Neural cell (in vitro differentiated cells): Measurements from ENCODE around the gene ZNF79.
"Not testable (repeated sequence)": the region's sequence is repeated elsewhere in the genome, so short reads cannot be mapped to it uniquely, and the experiment has no call there.

Source experiments
- MXI1 ChIP-seq: fragments of 450-650 bp; conservative IDR thresholded peaks from 2 replicates; pipeline ENCODE4 v1.6.1; 2014; ENCODE audit warnings: antibody characterized with exemption, mild to moderate bottlenecking; ENCODE audit not compliant: poor library complexity, severe bottlenecking
- TF ChIP-seq, protein P1 (sequence below): fragments of 450-650 bp; IDR thresholded peaks from 2 replicates; pipeline ENCODE4 v1.5.1; 2014; ENCODE audit warnings: antibody characterized with exemption, mild to moderate bottlenecking, moderate library complexity; ENCODE audit not compliant: poor library complexity, severe bottlenecking
- TF ChIP-seq, protein P2 (sequence below): IDR thresholded peaks from 2 replicates; pipeline ENCODE4 v1.6.1; 2012; ENCODE audit warnings: borderline replicate concordance

DNA sequence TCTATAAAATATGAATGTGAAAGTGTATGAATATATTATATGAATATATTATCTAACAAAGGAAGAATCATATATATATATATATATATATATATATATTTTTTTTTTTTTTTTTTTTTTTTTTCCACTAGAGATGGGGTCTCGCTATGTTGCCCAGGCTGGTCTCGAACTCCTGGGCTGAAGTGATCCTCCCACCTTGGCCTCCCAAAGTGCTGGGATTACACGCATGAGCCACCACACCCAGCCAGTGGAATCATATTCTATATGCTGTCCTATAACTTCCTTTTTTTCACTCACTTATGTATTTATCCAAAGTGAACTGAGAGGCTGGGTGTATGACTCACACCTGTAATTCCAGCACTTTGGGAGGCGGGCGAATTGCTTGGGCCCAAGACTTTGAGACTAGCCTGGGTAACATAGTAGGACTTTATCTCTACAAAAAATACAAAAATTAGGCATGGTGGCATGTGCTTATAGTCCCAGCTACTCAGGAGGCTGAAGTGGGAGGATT lies 42.3 kb downstream of the ZNF79 start:
- TF ChIP-seq, protein P1, sequence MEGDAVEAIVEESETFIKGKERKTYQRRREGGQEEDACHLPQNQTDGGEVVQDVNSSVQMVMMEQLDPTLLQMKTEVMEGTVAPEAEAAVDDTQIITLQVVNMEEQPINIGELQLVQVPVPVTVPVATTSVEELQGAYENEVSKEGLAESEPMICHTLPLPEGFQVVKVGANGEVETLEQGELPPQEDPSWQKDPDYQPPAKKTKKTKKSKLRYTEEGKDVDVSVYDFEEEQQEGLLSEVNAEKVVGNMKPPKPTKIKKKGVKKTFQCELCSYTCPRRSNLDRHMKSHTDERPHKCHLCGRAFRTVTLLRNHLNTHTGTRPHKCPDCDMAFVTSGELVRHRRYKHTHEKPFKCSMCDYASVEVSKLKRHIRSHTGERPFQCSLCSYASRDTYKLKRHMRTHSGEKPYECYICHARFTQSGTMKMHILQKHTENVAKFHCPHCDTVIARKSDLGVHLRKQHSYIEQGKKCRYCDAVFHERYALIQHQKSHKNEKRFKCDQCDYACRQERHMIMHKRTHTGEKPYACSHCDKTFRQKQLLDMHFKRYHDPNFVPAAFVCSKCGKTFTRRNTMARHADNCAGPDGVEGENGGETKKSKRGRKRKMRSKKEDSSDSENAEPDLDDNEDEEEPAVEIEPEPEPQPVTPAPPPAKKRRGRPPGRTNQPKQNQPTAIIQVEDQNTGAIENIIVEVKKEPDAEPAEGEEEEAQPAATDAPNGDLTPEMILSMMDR, result not testable (repeated sequence)
- not testable (repeated sequence) for TF ChIP-seq MXI1
- TF ChIP-seq, protein P2, sequence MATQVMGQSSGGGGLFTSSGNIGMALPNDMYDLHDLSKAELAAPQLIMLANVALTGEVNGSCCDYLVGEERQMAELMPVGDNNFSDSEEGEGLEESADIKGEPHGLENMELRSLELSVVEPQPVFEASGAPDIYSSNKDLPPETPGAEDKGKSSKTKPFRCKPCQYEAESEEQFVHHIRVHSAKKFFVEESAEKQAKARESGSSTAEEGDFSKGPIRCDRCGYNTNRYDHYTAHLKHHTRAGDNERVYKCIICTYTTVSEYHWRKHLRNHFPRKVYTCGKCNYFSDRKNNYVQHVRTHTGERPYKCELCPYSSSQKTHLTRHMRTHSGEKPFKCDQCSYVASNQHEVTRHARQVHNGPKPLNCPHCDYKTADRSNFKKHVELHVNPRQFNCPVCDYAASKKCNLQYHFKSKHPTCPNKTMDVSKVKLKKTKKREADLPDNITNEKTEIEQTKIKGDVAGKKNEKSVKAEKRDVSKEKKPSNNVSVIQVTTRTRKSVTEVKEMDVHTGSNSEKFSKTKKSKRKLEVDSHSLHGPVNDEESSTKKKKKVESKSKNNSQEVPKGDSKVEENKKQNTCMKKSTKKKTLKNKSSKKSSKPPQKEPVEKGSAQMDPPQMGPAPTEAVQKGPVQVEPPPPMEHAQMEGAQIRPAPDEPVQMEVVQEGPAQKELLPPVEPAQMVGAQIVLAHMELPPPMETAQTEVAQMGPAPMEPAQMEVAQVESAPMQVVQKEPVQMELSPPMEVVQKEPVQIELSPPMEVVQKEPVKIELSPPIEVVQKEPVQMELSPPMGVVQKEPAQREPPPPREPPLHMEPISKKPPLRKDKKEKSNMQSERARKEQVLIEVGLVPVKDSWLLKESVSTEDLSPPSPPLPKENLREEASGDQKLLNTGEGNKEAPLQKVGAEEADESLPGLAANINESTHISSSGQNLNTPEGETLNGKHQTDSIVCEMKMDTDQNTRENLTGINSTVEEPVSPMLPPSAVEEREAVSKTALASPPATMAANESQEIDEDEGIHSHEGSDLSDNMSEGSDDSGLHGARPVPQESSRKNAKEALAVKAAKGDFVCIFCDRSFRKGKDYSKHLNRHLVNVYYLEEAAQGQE, result not testable (repeated sequence)
